AG04449 (cell line): ENCODE measurements around the gene CTNNA3.

Experiments
- CTCF ChIA-PET: fragments of 350-600 bp; formaldehyde crosslinking; extraction: SDS; loops from one replicate; lab custom pipeline; 2021; ENCODE audit warnings: antibody characterized with exemption; lab: Yijun Ruan, JAX
- POLR2A ChIA-PET: fragments of 400-600, 350-600 bp; formaldehyde crosslinking; extraction: SDS; loops from one replicate; lab custom pipeline; 2020; ENCODE audit warnings: antibody characterized with exemption, inconsistent platforms; lab: Yijun Ruan, JAX
- DNase-seq: peaks from one replicate; pipeline ENCODE4 v3.0.0-alpha.2; 2010; ENCODE audit warnings: low read depth, low spot score
- H3K4me3 ChIP-seq: 2 replicates; pipeline ENCODE4 v1.5.1; 2011; ENCODE audit warnings: low read depth, mild to moderate bottlenecking, control low read depth, low read length
- CTCF ChIP-seq: IDR thresholded peaks from one replicate; pipeline ENCODE4 v1.5.1; 2011; ENCODE audit warnings: mild to moderate bottlenecking, moderate library complexity, low read length, control low read depth, inconsistent platforms; ENCODE audit not compliant: insufficient read depth; ENCODE audit errors: missing control alignments

The CTNNA3 gene

GRCh38 chr10:66822801-66823200, 873.2 kb downstream of the CTNNA3 start:
- DNase-seq, result no peak
- no peak overlapping the region for H3K4me3 ChIP-seq
- ChIA-PET POLR2A (no interaction called here), CTCF (interaction anchor here (1.6 kb wide), 1 partner anchor 13 kb away, joined by 4 read pairs; no protein-coding TSS in a partner anchor)
- no peak for TF ChIP-seq CTCF

- POLR2A ChIA-PET, result no interaction called here
- H3K4me3 ChIP-seq, result no peak overlapping the region
- TF ChIP-seq CTCF, result no peak
- DNase-seq, result no peak
- CTCF ChIA-PET, result interaction anchor here (0.7 kb wide), 1 partner anchor 43 kb away, joined by 3 read pairs; no protein-coding TSS in a partner anchor
Observed at GRCh38 chr10:66819691-66820090, 876.3 kb downstream of the CTNNA3 start.

GRCh38 chr10:66813122-66813521, 882.9 kb downstream of the CTNNA3 start:
- CTCF ChIA-PET, result no interaction called here
- H3K4me3 ChIP-seq, result no peak overlapping the region
- no peak for DNase-seq
- TF ChIP-seq CTCF, result no peak
- POLR2A ChIA-PET, result no interaction called here

- DNase-seq, result no peak
- TF ChIP-seq CTCF, result no peak
- POLR2A ChIA-PET, result no interaction called here
- CTCF ChIA-PET, result interaction anchor here (1.3 kb wide), 1 partner anchor 14 kb away, joined by 3 read pairs; no protein-coding TSS in a partner anchor
- no peak overlapping the region for H3K4me3 ChIP-seq
Observed at GRCh38 chr10:66811211-66811610, 884.8 kb downstream of the CTNNA3 start.

DNA sequence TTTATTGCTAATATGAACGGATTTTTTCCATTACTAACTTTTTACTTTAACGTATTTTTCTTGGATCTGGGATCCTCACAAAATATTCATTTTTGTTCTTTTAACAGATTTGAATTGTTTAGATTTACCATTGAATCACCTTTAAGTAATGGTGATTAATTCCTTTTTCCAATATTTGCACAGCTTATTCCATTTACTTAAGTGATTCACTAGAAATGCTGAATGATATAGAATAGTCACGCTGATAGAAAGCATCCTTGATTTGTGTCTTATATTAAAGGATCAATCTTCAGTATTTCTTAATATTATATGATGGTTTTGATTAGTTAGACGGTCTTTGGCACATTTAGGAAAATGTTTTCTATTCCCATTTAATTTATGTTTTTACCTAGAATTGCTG, 886.6 kb downstream of the CTNNA3 start:
- no peak for DNase-seq
- POLR2A ChIA-PET, result no interaction called here
- no peak overlapping the region for H3K4me3 ChIP-seq
- CTCF ChIA-PET, result no interaction called here
- TF ChIP-seq CTCF, result no peak

- no peak overlapping the region for H3K4me3 ChIP-seq
- CTCF ChIA-PET, result interaction anchor here (0.6 kb wide), 1 partner anchor 247 kb away, joined by 3 read pairs; no protein-coding TSS in a partner anchor
- POLR2A ChIA-PET, result no interaction called here
- TF ChIP-seq CTCF, result no peak
- DNase-seq, result no peak
Observed at GRCh38 chr10:66805612-66806011, 890.4 kb downstream of the CTNNA3 start.
